ENCODE data around the gene ATF1. TPM values are rescaled to one million over a fixed set of nuclear protein-coding genes. Genes with fewer than 3 reads are reported as not detected.
"Not testable (repeated sequence)": the region's sequence is repeated elsewhere in the genome, so short reads cannot be mapped to it uniquely, and the experiment has no call there.

ATF1 gene
- total and polyA plus RNA-seq, 2 experiments from 2014 or later: 24.7 to 35.5 TPM

GRCh38 chr12:50859621-50860310 is 95.9 kb downstream of the ATF1 start:
- Histone ChIP-seq H3K79me2 (no peaks in the 10 kb centered on the region), H3K36me3 (replicated peaks; ENCODE audit: insufficient read depth, low read depth) (no peaks in the 10 kb centered on the region), H3K9me3 (ENCODE audit: low read depth) (no peaks in the 10 kb centered on the region), H3K4me3 (no peak overlapping the region), H4K20me1 (ENCODE audit: insufficient read depth, poor library complexity, severe bottlenecking) (no peaks in the 10 kb centered on the region), H3K27ac (no peak overlapping the region), H3K27me3 (no peaks in the 10 kb centered on the region), H2AFZ (no peak overlapping the region), H3K9me2 (replicated peaks; ENCODE audit: insufficient read depth) (no peaks in the 10 kb centered on the region), H3K4me2 (no peak overlapping the region), H3K4me1 (ENCODE audit: insufficient read depth) (no peaks in the 10 kb centered on the region)
- DNase-seq (ENCODE audit: low spot score): no peak
- TF ChIP-seq EZH2 (IDR thresholded peaks at IDR 0.05; ENCODE audit: borderline replicate concordance) (no peak), CTCF (IDR thresholded peaks at IDR 0.05; ENCODE audit: poor library complexity) (no peak), EZH2phosphoT487 (IDR thresholded peaks at IDR 0.05; ENCODE audit: low read depth, severe bottlenecking, unreplicated experiment) (no peak)
- 87% methylated on average over 4 of the region's 4 CpGs for WGBS (ENCODE audit: low lambda C conversion rate, missing lambda C conversion rate)

- Histone ChIP-seq H3K4me1 (ENCODE audit: insufficient read depth) (no peaks in the 10 kb centered on the region), H3K4me3 (no peak overlapping the region), H3K27ac (no peak overlapping the region), H3K4me2 (no peak overlapping the region), H4K20me1 (ENCODE audit: insufficient read depth, poor library complexity, severe bottlenecking) (no peaks in the 10 kb centered on the region), H2AFZ (no peak overlapping the region), H3K36me3 (replicated peaks; ENCODE audit: insufficient read depth, low read depth) (no peaks in the 10 kb centered on the region), H3K79me2 (no peaks in the 10 kb centered on the region), H3K9me3 (ENCODE audit: low read depth) (no peaks in the 10 kb centered on the region), H3K9me2 (replicated peaks; ENCODE audit: insufficient read depth) (no peaks in the 10 kb centered on the region), H3K27me3 (no peaks in the 10 kb centered on the region)
- 98% methylated on average over 6 of the region's 6 CpGs for WGBS (ENCODE audit: low lambda C conversion rate, missing lambda C conversion rate)
- TF ChIP-seq EZH2 (IDR thresholded peaks at IDR 0.05; ENCODE audit: borderline replicate concordance): no peak
- no peak for TF ChIP-seq CTCF (IDR thresholded peaks at IDR 0.05; ENCODE audit: poor library complexity)
- no peak for TF ChIP-seq EZH2phosphoT487 (IDR thresholded peaks at IDR 0.05; ENCODE audit: low read depth, severe bottlenecking, unreplicated experiment)
- no peak for DNase-seq (ENCODE audit: low spot score)
These were observed 98.4 kb downstream of the ATF1 start for GRCh38 chr12:50862316-50862715.

- DNase-seq (ENCODE audit: low spot score): no peak
- H3K4me3 ChIP-seq: no peak overlapping the region
- H3K36me3 ChIP-seq (replicated peaks; ENCODE audit: insufficient read depth, low read depth): no peaks in the 10 kb centered on the region
- no peak overlapping the region for H3K4me2 ChIP-seq
- WGBS (ENCODE audit: low lambda C conversion rate, missing lambda C conversion rate): 86% methylated on average over 3 of the region's 3 CpGs
- H4K20me1 ChIP-seq (ENCODE audit: insufficient read depth, poor library complexity, severe bottlenecking): no peaks in the 10 kb centered on the region
- no peak overlapping the region for H2AFZ ChIP-seq
- H3K27ac ChIP-seq: no peak overlapping the region
- H3K27me3 ChIP-seq: no peaks in the 10 kb centered on the region
- no peaks in the 10 kb centered on the region for H3K9me3 ChIP-seq (ENCODE audit: low read depth)
- TF ChIP-seq EZH2 (IDR thresholded peaks at IDR 0.05; ENCODE audit: borderline replicate concordance) (no peak), EZH2phosphoT487 (IDR thresholded peaks at IDR 0.05; ENCODE audit: low read depth, severe bottlenecking, unreplicated experiment) (no peak), CTCF (IDR thresholded peaks at IDR 0.05; ENCODE audit: poor library complexity) (no peak)
- H3K9me2 ChIP-seq (replicated peaks; ENCODE audit: insufficient read depth): no peaks in the 10 kb centered on the region
- H3K79me2 ChIP-seq: no peaks in the 10 kb centered on the region
- no peaks in the 10 kb centered on the region for H3K4me1 ChIP-seq (ENCODE audit: insufficient read depth)
These were observed 101.4 kb downstream of the ATF1 start for GRCh38 chr12:50865266-50865665.

- WGBS (ENCODE audit: low lambda C conversion rate, missing lambda C conversion rate): 46% methylated on average over 2 of the region's 2 CpGs
- not testable (repeated sequence) for H3K4me2 ChIP-seq
These were observed 105.0 kb downstream of the ATF1 start for GRCh38 chr12:50868881-50869280.

More at GRCh38 chr12:50868881-50869280, 105.0 kb downstream of the ATF1 start:
- not testable (repeated sequence) for H3K4me1 ChIP-seq (ENCODE audit: insufficient read depth); H3K9me3 ChIP-seq (ENCODE audit: low read depth); H3K9me2 ChIP-seq (replicated peaks; ENCODE audit: insufficient read depth); H2AFZ ChIP-seq; DNase-seq (ENCODE audit: low spot score); H3K27me3 ChIP-seq; H4K20me1 ChIP-seq (ENCODE audit: insufficient read depth, poor library complexity, severe bottlenecking); H3K79me2 ChIP-seq; H3K27ac ChIP-seq; H3K4me3 ChIP-seq; H3K36me3 ChIP-seq (replicated peaks; ENCODE audit: insufficient read depth, low read depth)

Small RNA genes lying within 50 kb of the gene (small RNA-seq; reads per million reads assigned to genes)
- gene AC013244.2: not detected
- gene RF00019: not detected
- gene RN7SL519P: not detected

Other genes with a start within 250 kb of the ATF1 start
- not detected in 2 replicates for gene TMPRSS12, start 78.8 kb downstream of the ATF1 start, total RNA-seq
- gene TMPRSS12, start 78.8 kb downstream of the ATF1 start, polyA plus RNA-seq: 0.11 TPM in 1 of 2 replicates, not detected in the other
- gene HIGD1C, start 188.4 kb downstream of the ATF1 start, total RNA-seq: not detected in 2 replicates
- gene HIGD1C, start 188.4 kb downstream of the ATF1 start, polyA plus RNA-seq: not detected in 2 replicates